HEK293 (cell line): ENCODE results near the gene RFLNA.

ENCODE experiments used
- CTCF ChIA-PET: fragments of 350-600 bp; formaldehyde crosslinking; extraction: SDS; loops from one replicate; lab custom pipeline; 2021; ENCODE audit warnings: antibody characterized with exemption; lab: Yijun Ruan, JAX
- POLR2A ChIA-PET: fragments of 300-600 bp; formaldehyde crosslinking; extraction: SDS; loops from one replicate; lab custom pipeline; 2020; ENCODE audit warnings: antibody characterized with exemption, inconsistent platforms; lab: Yijun Ruan, JAX
- H3K27ac ChIP-seq: fragments of 200-500 bp; sonication (Bioruptor generic); 2 replicates; pipeline ENCODE4 v1.5.1; 2014; ENCODE audit warnings: low read depth, low read length, control low read depth, inconsistent platforms; ENCODE audit errors: extremely low read depth
- H3K36me3 ChIP-seq, 2 experiments: fragments of 200-500 bp in 1 of 2; sonication (Bioruptor generic) in 1 of 2; 1 replicate in 1 of 2; 2 replicates in 1 of 2; pipeline ENCODE4 v1.5.1; 2014 to 2017; ENCODE audit warnings: inconsistent platforms in 2 of 2, low read length in 2 of 2; ENCODE audit not compliant: control insufficient read depth in 2 of 2, insufficient read depth in 1 of 2
- H3K4me1 ChIP-seq: fragments of 200-500 bp; sonication (Bioruptor generic); 2 replicates; pipeline ENCODE4 v1.5.1; 2014; ENCODE audit warnings: mild to moderate bottlenecking, low read length, inconsistent platforms; ENCODE audit not compliant: control insufficient read depth, insufficient read depth
- H3K4me3 ChIP-seq: 2 replicates; pipeline ENCODE4 v1.5.1; 2011; ENCODE audit warnings: low read depth, mild to moderate bottlenecking, control low read depth, low read length, moderate library complexity
- H3K9me3 ChIP-seq: fragments of 200-500 bp; sonication (Bioruptor generic); 2 replicates; pipeline ENCODE4 v1.5.1; 2014; ENCODE audit warnings: low read depth, low read length, inconsistent platforms; ENCODE audit not compliant: control insufficient read depth, insufficient read depth
- BCL11A ChIP-seq: fragments of 450-650 bp; formaldehyde crosslinking; IDR thresholded peaks from 2 replicates; pipeline ENCODE4 v1.5.1; 2016; ENCODE audit warnings: low read depth, missing biosample characterization, missing genetic modification characterization
- ELK4 ChIP-seq: IDR thresholded peaks from 2 replicates; pipeline ENCODE4 v1.6.1; 2011; ENCODE audit warnings: mild to moderate bottlenecking, low read depth, low read length, borderline replicate concordance
- KLF9 ChIP-seq: fragments of 450-650 bp; formaldehyde crosslinking; IDR thresholded peaks from 2 replicates; pipeline ENCODE4 v1.5.1; 2016; ENCODE audit warnings: missing biosample characterization, missing genetic modification characterization, low read depth
- MZF1 ChIP-seq: fragments of 450-650 bp; formaldehyde crosslinking; IDR thresholded peaks from 2 replicates; pipeline ENCODE4 v1.5.1; 2017; ENCODE audit warnings: missing biosample characterization, missing genetic modification characterization, borderline replicate concordance
- PBX3 ChIP-seq: sonication (generic); formaldehyde crosslinking; IDR thresholded peaks from 2 replicates; pipeline ENCODE4 v1.8.1; 2022; ENCODE audit warnings: mild to moderate bottlenecking, moderate library complexity, missing genetic modification reagents
- SCRT2 ChIP-seq: fragments of 450-650 bp; formaldehyde crosslinking; IDR thresholded peaks from 2 replicates; pipeline ENCODE4 v1.5.1; 2016; ENCODE audit warnings: missing biosample characterization, missing genetic modification characterization
- SP7 ChIP-seq: fragments of 450-650 bp; formaldehyde crosslinking; IDR thresholded peaks from 2 replicates; pipeline ENCODE4 v1.5.1; 2016; ENCODE audit warnings: missing biosample characterization, missing genetic modification characterization
- ZBTB1 ChIP-seq: fragments of 450-650 bp; formaldehyde crosslinking; IDR thresholded peaks from 2 replicates; pipeline ENCODE4 v1.5.1; 2016; ENCODE audit warnings: missing biosample characterization, missing genetic modification characterization
- ZFHX2 ChIP-seq: fragments of 450-650 bp; formaldehyde crosslinking; conservative IDR thresholded peaks from 2 replicates; pipeline ENCODE4 v1.5.1; 2016; ENCODE audit warnings: missing biosample characterization, missing genetic modification characterization
- ZFP3 ChIP-seq: fragments of 450-650 bp; formaldehyde crosslinking; IDR thresholded peaks from 2 replicates; pipeline ENCODE4 v1.5.1; 2016; ENCODE audit warnings: low read depth, missing biosample characterization, missing genetic modification characterization
- ZFP37 ChIP-seq: fragments of 450-650 bp; formaldehyde crosslinking; IDR thresholded peaks from 2 replicates; pipeline ENCODE4 v1.5.1; 2016; ENCODE audit warnings: missing biosample characterization, missing genetic modification characterization
- ZNF112 ChIP-seq: fragments of 450-650 bp; formaldehyde crosslinking; IDR thresholded peaks from 2 replicates; pipeline ENCODE4 v1.5.0; 2017; ENCODE audit warnings: missing biosample characterization, missing genetic modification characterization
- ZNF140 ChIP-seq: fragments of 450-650 bp; formaldehyde crosslinking; IDR thresholded peaks from 2 replicates; pipeline ENCODE4 v1.5.1; 2016; ENCODE audit warnings: missing biosample characterization, missing genetic modification characterization
- ZNF169 ChIP-seq: fragments of 450-650 bp; formaldehyde crosslinking; IDR thresholded peaks from 2 replicates; pipeline ENCODE4 v1.5.1; 2016; ENCODE audit warnings: missing biosample characterization, missing genetic modification characterization
- ZNF266 ChIP-seq: fragments of 450-650 bp; formaldehyde crosslinking; IDR thresholded peaks from 2 replicates; pipeline ENCODE4 v1.5.1; 2016; ENCODE audit warnings: missing biosample characterization, missing genetic modification characterization, low read depth
- ZNF280C ChIP-seq: fragments of 450-650 bp; formaldehyde crosslinking; IDR thresholded peaks from 2 replicates; pipeline ENCODE4 v1.5.1; 2016; ENCODE audit warnings: missing biosample characterization, missing genetic modification characterization
- ZNF366 ChIP-seq: fragments of 450-650 bp; formaldehyde crosslinking; conservative IDR thresholded peaks from 2 replicates; pipeline ENCODE4 v1.5.1; 2016; ENCODE audit warnings: missing biosample characterization, missing genetic modification characterization
- ZNF449 ChIP-seq: fragments of 450-650 bp; formaldehyde crosslinking; IDR thresholded peaks from 2 replicates; pipeline ENCODE4 v1.5.1; 2017; ENCODE audit warnings: missing biosample characterization, mild to moderate bottlenecking, missing genetic modification characterization, moderate library complexity
- ZNF48 ChIP-seq: fragments of 450-650 bp; formaldehyde crosslinking; IDR thresholded peaks from 2 replicates; pipeline ENCODE4 v1.5.1; 2016; ENCODE audit warnings: missing biosample characterization, missing genetic modification characterization
- ZNF514 ChIP-seq: fragments of 450-650 bp; formaldehyde crosslinking; IDR thresholded peaks from 2 replicates; pipeline ENCODE4 v1.5.1; 2016; ENCODE audit warnings: missing biosample characterization, missing genetic modification characterization
- ZNF585B ChIP-seq: fragments of 450-650 bp; formaldehyde crosslinking; IDR thresholded peaks from 2 replicates; pipeline ENCODE4 v1.5.1; 2016; ENCODE audit warnings: missing biosample characterization, missing genetic modification characterization
- ZNF664 ChIP-seq: fragments of 450-650 bp; formaldehyde crosslinking; IDR thresholded peaks from 2 replicates; pipeline ENCODE4 v1.5.1; 2016; ENCODE audit warnings: missing biosample characterization, missing genetic modification characterization
- ZNF830 ChIP-seq: fragments of 450-650 bp; IDR thresholded peaks from 2 replicates; pipeline ENCODE4 v1.5.0; 2018; ENCODE audit warnings: missing biosample characterization, missing genetic modification characterization, low read depth, mild to moderate bottlenecking, moderate library complexity
- ZSCAN16 ChIP-seq: fragments of 450-650 bp; formaldehyde crosslinking; IDR thresholded peaks from 2 replicates; pipeline ENCODE4 v1.5.1; 2016; ENCODE audit warnings: missing biosample characterization, missing genetic modification characterization
- ZSCAN18 ChIP-seq: fragments of 450-650 bp; formaldehyde crosslinking; IDR thresholded peaks from 2 replicates; pipeline ENCODE4 v1.5.1; 2016; ENCODE audit warnings: missing biosample characterization, missing genetic modification characterization

Gene RFLNA

GRCh38 chr12:124324803-124325705 is 30.2 kb downstream of the RFLNA start:
- Histone ChIP-seq H3K9me3 (no peaks in the 10 kb centered on the region), H3K36me3 (peaks cover 0 to 41% of the 10 kb centered on the region in 2 experiments; a peak in 2 of 3 replicates), H3K4me3 (no peak overlapping the region), H3K27ac (no peak overlapping the region), H3K4me1 (no peaks in the 10 kb centered on the region)
- TF ChIP-seq ZNF112 (tag by site-specific recombination) (no peak), ZSCAN16 (tag by site-specific recombination) (no peak), ZFP37 (tag by site-specific recombination) (no peak), PBX3 (CRISPR knock-in tag) (no peak), ZNF140 (tag by site-specific recombination) (no peak), ZNF366 (tag by site-specific recombination) (no peak), ZNF830 (tag by site-specific recombination) (no peak), BCL11A (tag by site-specific recombination) (no peak), ZNF664 (tag by site-specific recombination) (no peak), ZNF169 (no peak), ELK4 (no peak), ZNF280C (no peak), ZFP3 (tag by site-specific recombination) (no peak), ZNF449 (no peak), MZF1 (tag by site-specific recombination) (no peak)
- CTCF ChIA-PET = no interaction called here
- POLR2A ChIA-PET = interaction anchor here (0.6 kb wide), 1 partner anchor 63 kb away, joined by 4 read pairs; no protein-coding TSS in a partner anchor

- Histone ChIP-seq H3K4me1 (no peaks in the 10 kb centered on the region), H3K4me3 (no peak overlapping the region), H3K36me3 (peaks cover 0 to 47% of the 10 kb centered on the region in 2 experiments; a peak in 2 of 3 replicates), H3K27ac (no peak overlapping the region), H3K9me3 (no peaks in the 10 kb centered on the region)
- TF ChIP-seq ZBTB1 (no peak), ZNF514 (tag by site-specific recombination) (no peak), SCRT2 (no peak), KLF9 (tag by site-specific recombination) (no peak), SP7 (tag by site-specific recombination) (no peak), ZNF585B (tag by site-specific recombination) (no peak), ZNF266 (no peak), ZNF48 (no peak), ZNF664 (tag by site-specific recombination) (no peak), ZSCAN18 (no peak), ZFHX2 (no peak)
- POLR2A ChIA-PET = interaction anchor here (0.6 kb wide), 1 partner anchor 62 kb away, joined by 4 read pairs; no protein-coding TSS in a partner anchor
- CTCF ChIA-PET = no interaction called here
Measured at GRCh38 chr12:124326104-124326503, 31.2 kb downstream of the RFLNA start.
